H1 (cell line): Measurements from ENCODE around the gene PPP1R11. TPM values are rescaled to one million over a fixed set of nuclear protein-coding genes. Genes with fewer than 3 reads are reported as not detected.

Experiments used
- BRCA1 ChIP-seq: IDR thresholded peaks from 2 replicates; pipeline ENCODE4 v1.6.1; 2012; ENCODE audit warnings: low read depth, low read length, improper control_type of control experiment
- CBX8 ChIP-seq: fragments of 300-800, 300-1000 bp; sonication (generic); IDR thresholded peaks from 2 replicates; pipeline ENCODE4 v1.7.1; 2016; ENCODE audit warnings: low read depth, low read length, borderline replicate concordance
- CEBPB ChIP-seq: IDR thresholded peaks from 2 replicates; pipeline ENCODE4 v1.6.1; 2012; ENCODE audit warnings: low read depth, low read length
- CTCF ChIP-seq, 3 experiments: IDR thresholded peaks; 1 replicate in 2 of 3; 2 replicates in 1 of 3; pipeline versions ENCODE4 v1.5.1 to v1.6.1; 2011; ENCODE audit warnings: low read length in 3 of 3, mild to moderate bottlenecking in 3 of 3, inconsistent platforms in 2 of 3, low read depth in 1 of 3, moderate library complexity in 1 of 3; ENCODE audit not compliant: insufficient read depth in 1 of 3; ENCODE audit errors: control extremely low read depth in 1 of 3
- JUN ChIP-seq: IDR thresholded peaks from 2 replicates; pipeline ENCODE4 v1.6.1; 2011; ENCODE audit warnings: low read depth, mild to moderate bottlenecking, improper control_type of control experiment, low read length
- JUND ChIP-seq: IDR thresholded peaks from 2 replicates; pipeline ENCODE4 v1.6.1; 2011; ENCODE audit warnings: mild to moderate bottlenecking, improper control_type of control experiment, low read length
- KDM5A ChIP-seq: fragments of 200-600 bp; IDR thresholded peaks from 2 replicates; pipeline ENCODE4 v1.7.1; 2012; ENCODE audit warnings: mild to moderate bottlenecking, low read length, inconsistent platforms, mixed read lengths
- MAFK ChIP-seq: IDR thresholded peaks from 2 replicates; pipeline ENCODE4 v1.6.1; 2012; ENCODE audit warnings: low read depth, mild to moderate bottlenecking, improper control_type of control experiment, low read length
- NANOG ChIP-seq: IDR thresholded peaks from 2 replicates; pipeline ENCODE4 v1.6.1; 2011; ENCODE audit warnings: low read length, low read depth, mild to moderate bottlenecking, inconsistent platforms; ENCODE audit not compliant: insufficient read depth, poor library complexity, severe bottlenecking
- NRF1 ChIP-seq: IDR thresholded peaks from 2 replicates; pipeline ENCODE4 v1.6.1; 2011; ENCODE audit warnings: mild to moderate bottlenecking, low read depth, low read length, improper control_type of control experiment
- PHF8 ChIP-seq: fragments of 200-600 bp; sonication (generic); conservative IDR thresholded peaks from 2 replicates; pipeline ENCODE4 v1.7.1; 2012; ENCODE audit warnings: low read depth, mild to moderate bottlenecking, inconsistent platforms, low read length, moderate library complexity
- POLR2AphosphoS5 ChIP-seq: IDR thresholded peaks from 2 replicates; pipeline ENCODE4 v1.6.1; 2011; ENCODE audit warnings: low read depth, low read length
- RAD21 ChIP-seq, 2 experiments: IDR thresholded peaks in 1 of 2; conservative IDR thresholded peaks in 1 of 2; 2 replicates each; pipeline ENCODE4 v1.6.1; 2011; ENCODE audit warnings: low read depth in 2 of 2, low read length in 2 of 2, improper control_type of control experiment in 1 of 2, inconsistent platforms in 1 of 2, mild to moderate bottlenecking in 1 of 2, moderate library complexity in 1 of 2
- RNF2 ChIP-seq: fragments of 200-900, 300-1000 bp; sonication (generic); IDR thresholded peaks from 2 replicates; pipeline ENCODE4 v1.7.1; 2016; ENCODE audit warnings: borderline replicate concordance, low read depth, mild to moderate bottlenecking, antibody characterized with exemption, low read length; ENCODE audit not compliant: poor library complexity, severe bottlenecking; ENCODE audit errors: missing control alignments
- SIRT6 ChIP-seq: IDR thresholded peaks from one replicate; pipeline ENCODE4 v1.7.1; 2012; ENCODE audit warnings: low read length, inconsistent platforms
- SUZ12 ChIP-seq: fragments of 200-600 bp; sonication (generic); IDR thresholded peaks from 2 replicates; pipeline ENCODE4 v1.6.1; 2012; ENCODE audit warnings: mild to moderate bottlenecking, inconsistent platforms, low read length, moderate library complexity, mixed read lengths
- TAF1 ChIP-seq: IDR thresholded peaks from 2 replicates; pipeline ENCODE4 v1.6.1; 2011; ENCODE audit warnings: mild to moderate bottlenecking, low read depth, low read length
- TAF7 ChIP-seq: optimal IDR thresholded peaks from 2 replicates; pipeline ENCODE3; 2011; ENCODE audit warnings: low read depth, mild to moderate bottlenecking, inconsistent platforms, low read length, moderate library complexity, borderline replicate concordance
- TBP ChIP-seq: IDR thresholded peaks from 2 replicates; pipeline ENCODE4 v1.6.1; 2011; ENCODE audit warnings: low read depth, low read length, improper control_type of control experiment
- TEAD4 ChIP-seq: IDR thresholded peaks from 2 replicates; pipeline ENCODE4 v1.6.1; 2012; ENCODE audit warnings: low read depth, low read length, inconsistent platforms, mixed read lengths
- ZNF274 ChIP-seq: IDR thresholded peaks from 2 replicates; pipeline ENCODE4 v1.7.0; 2012; ENCODE audit warnings: low read length, borderline replicate concordance; ENCODE audit errors: extremely low read depth
- polyA plus RNA-seq, 7 experiments: library from polyadenylated mRNA; depleted of rRNA in 3 of 7; stranded (reverse) in 5 of 7; unstranded in 2 of 7; fragments of >200 nt in 5 of 7; fragments of 200-250 nt in 2 of 7; gene quantifications; 1 replicate in 5 of 7; 2 replicates in 1 of 7; 4 replicates in 1 of 7; pipeline versions ENCODE4 v1.2.1 to v1.2.3, GENCODE V29; 2011 to 2013; ENCODE audit warnings: missing spikeins in 2 of 7, mixed read lengths in 2 of 7
- total RNA-seq: library from RNA; stranded (reverse); fragmentation: NEBNext Ultra II Directional; extraction: Animal tissue kit (Norgen Biotek cat#: 25700); gene quantifications from 2 replicates; pipeline ENCODE4 v1.2.1, GENCODE V29; 2021

PPP1R11 gene
- total and polyA plus RNA-seq, 2 of the 8 experiments (the other 6 are each of a cell fraction or from before 2014, with no cell fraction given) = 26.1 to 32.8 TPM

- TF ChIP-seq JUND (no peak), MAFK (no peak), SUZ12 (no peak), NRF1 (no peak), POLR2AphosphoS5 (no peak), CBX8 (no peak), JUN (no peak), TAF1 (no peak), CTCF (IDR thresholded peaks at IDR 0.05; ENCODE audit: control extremely low read depth in 1 of 3, insufficient read depth in 1 of 3, low read depth in 1 of 3, low read length in 3 of 3) (peak; percentile 88 to 95 (median 94)), TAF7 (no peak), CEBPB (no peak), NANOG (no peak), BRCA1 (no peak), TEAD4 (no peak), SIRT6 (no peak), PHF8 (0 out of 2 replicates have a peak, but pooled peaks have one; percentile 7), RAD21 (IDR thresholded peaks at IDR 0.05 in 1 of 2, conservative IDR thresholded peaks at IDR 0.05 in 1 of 2; ENCODE audit: low read depth in 2 of 2, low read length in 2 of 2) (peak; percentile 90 to 92), TBP (no peak; the same call in 1 of the 2 replicates), RNF2 (no peak), KDM5A (no peak), ZNF274 (no peak)
Observed at GRCh38 chr6:30102970-30103871, 36.2 kb downstream of the PPP1R11 start (continued).
